Bronchial smooth muscle cell (primary cell): Measurements from ENCODE around the gene STN1. TPM values are rescaled to one million over a fixed set of nuclear protein-coding genes. Genes with fewer than 3 reads are reported as not detected.

ENCODE experiments used
- total RNA-seq: library from RNA; depleted of rRNA; stranded (reverse); fragments of >200 nt; gene quantifications from 2 replicates; pipeline ENCODE4 v1.2.1, GENCODE V29; 2014

STN1 gene, protein sequence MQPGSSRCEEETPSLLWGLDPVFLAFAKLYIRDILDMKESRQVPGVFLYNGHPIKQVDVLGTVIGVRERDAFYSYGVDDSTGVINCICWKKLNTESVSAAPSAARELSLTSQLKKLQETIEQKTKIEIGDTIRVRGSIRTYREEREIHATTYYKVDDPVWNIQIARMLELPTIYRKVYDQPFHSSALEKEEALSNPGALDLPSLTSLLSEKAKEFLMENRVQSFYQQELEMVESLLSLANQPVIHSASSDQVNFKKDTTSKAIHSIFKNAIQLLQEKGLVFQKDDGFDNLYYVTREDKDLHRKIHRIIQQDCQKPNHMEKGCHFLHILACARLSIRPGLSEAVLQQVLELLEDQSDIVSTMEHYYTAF
- total RNA-seq: 38.3 and 40.4 TPM in 2 replicates

DNA sequence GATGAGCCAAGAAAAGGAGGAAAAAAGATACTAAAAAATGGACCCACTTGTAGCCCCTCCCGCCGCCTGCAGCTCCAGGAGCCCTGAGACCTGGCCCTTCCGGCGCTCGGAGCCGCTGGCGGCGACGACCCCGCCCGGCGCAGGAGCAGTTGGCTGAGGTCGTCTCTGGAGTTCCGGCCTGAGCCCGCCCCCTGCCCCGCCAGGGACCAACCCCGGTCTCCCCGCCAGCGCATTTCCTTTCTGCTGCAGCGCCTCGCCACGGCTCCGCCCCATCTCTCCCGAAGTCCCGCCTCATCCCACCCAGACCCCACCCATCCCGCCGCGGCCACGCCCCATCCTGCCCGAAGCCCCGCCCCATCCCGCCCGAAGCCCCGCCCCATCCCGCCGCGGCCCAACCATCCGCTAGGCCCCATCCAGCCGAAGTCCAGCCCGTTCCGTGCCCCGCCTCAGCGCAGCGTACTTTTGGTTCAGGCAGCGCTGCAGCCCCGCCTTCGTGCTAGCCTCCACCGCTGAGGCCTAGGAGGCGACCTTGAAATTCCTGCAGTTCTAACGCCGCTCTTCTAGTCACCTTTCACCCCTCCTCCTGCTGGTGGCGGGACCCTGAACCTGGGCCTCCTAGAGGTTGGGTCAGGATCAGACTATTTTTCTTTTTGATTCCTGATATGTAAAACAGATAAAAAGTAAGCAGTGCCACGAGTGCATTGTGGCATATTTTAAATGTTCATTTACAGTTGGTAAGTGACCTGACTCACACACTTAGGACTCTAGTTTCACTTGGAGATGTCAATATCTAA, at the start of gene STN1:
STN1 (minus strand) TSS at position 132 of the 794 bp plus-strand sequence. CDS start 590 bp downstream, outside the sequence.

DNA sequence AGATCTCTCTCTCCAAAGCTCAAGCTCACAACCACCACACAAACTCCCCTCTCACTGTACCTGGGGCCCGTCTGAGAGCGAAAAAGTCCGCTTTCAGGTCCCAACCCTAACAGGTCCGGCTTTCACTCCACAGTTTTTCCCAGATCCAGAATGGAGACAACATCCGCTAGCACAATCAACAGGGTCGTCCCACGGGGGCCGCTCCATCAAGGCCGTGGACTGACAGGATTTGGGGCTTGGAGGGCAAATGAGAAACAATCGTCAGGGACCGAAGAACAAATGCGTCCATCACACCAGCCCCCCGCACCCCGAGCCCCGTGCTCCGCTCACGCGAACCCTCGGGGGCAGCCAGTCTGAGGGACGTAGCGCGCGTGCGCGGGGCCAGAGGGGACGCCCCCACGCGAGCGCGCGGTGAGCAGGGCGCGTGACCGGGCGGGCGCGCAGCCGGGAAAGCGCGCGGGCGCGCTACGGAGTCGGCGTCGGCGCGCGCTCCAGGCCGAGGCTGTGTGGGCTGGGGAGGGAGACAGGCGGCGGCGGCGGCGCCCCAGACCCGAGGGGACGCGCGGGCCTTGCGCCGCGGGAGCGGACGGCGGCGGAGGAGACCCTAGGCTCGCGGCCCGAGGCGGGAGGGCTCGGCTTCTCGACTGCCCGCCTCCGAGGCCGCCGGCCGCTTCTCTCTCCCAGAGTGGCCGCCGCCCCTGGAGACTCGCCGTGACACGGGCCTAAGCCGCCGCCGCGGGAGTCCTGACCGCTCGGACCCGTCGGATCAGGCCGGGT, 48.9 kb upstream of the STN1 start, which contains the start of gene SLK:
SLK (plus strand) TSS at position 470 of the 777 bp plus-strand sequence. CDS start 606 bp downstream, outside the sequence.

DNA sequence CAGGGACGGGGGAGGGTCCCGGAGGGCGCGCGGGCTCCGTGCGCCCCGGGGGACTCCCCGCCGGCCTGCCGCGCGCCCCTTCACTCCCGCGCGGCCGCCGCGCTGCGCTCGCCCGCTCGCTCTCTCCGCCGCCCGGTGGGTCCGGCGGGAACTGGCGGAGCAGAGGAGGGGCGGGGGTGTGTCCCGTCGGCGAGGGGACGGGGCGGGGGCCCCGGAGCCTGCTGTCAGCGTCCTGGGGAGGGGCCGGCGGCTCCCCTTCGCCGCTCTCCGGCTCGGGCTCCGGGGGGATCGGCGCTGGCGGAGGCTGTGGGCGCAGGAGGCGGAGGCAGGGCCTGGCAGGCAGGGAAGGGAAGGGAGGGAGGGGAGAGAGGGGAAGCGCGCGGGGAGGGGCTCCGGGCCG, 62.6 kb downstream of the STN1 start, which contains the start of gene SH3PXD2A:
SH3PXD2A (minus strand) TSS at position 153 of the 400 bp plus-strand sequence. CDS start 310 bp downstream, outside the sequence.

Other genes with a start within 250 kb of the STN1 start
- gene SH3PXD2A, start 62.6 kb downstream of the STN1 start, total RNA-seq: 12.0 and 17.3 TPM in 2 replicates
- 50.1 and 57.7 TPM in 2 replicates for gene SLK, start 49.0 kb upstream of the STN1 start, total RNA-seq
- 0.16 and 0.94 TPM in 2 replicates for gene COL17A1, start 167.7 kb upstream of the STN1 start, total RNA-seq
- gene SFR1, start 204.0 kb upstream of the STN1 start, total RNA-seq: 2.7 and 7.4 TPM in 2 replicates